Panc1 (cell line): ENCODE results near the gene DRAM1. TPM values are rescaled to one million over a fixed set of nuclear protein-coding genes. Genes with fewer than 3 reads are reported as not detected.
"Not testable (repeated sequence)": the region's sequence is repeated elsewhere in the genome, so short reads cannot be mapped to it uniquely, and the experiment has no call there.

Source experiments
- ATAC-seq: fragments of 200-7000 bp; cut with Tn5 transposase; 2 replicates; pipeline ENCODE4 v1.9.1; 2020; ENCODE audit warnings: mild to moderate bottlenecking, moderate library complexity
- BruUV-seq: library from RNA; stranded (reverse); fragments of 400-500 nt; replicated peaks from 2 replicates; lab custom pipeline; 2021; lab: Mats Ljungman, UMichigan
- CTCF ChIA-PET: fragments of 300-600 bp; sonication (Branson Sonifier 250); formaldehyde crosslinking; loops from one replicate; lab custom pipeline; 2022; ENCODE audit warnings: antibody characterized with exemption; lab: Charles Lee
- POLR2A ChIA-PET: fragments of 300-600 bp; sonication (Branson Sonifier 250); formaldehyde crosslinking; loops from one replicate; lab custom pipeline; 2022; ENCODE audit warnings: antibody characterized with exemption; lab: Charles Lee
- DNase-seq: peaks from one replicate; pipeline ENCODE4 v3.0.0-alpha.2; 2010; ENCODE audit warnings: low read depth, low spot score
- H3K27ac ChIP-seq: 2 replicates; pipeline ENCODE4 v1.5.1; 2011; ENCODE audit warnings: mild to moderate bottlenecking, low read length, inconsistent platforms
- H3K27me3 ChIP-seq: fragments of 200-500 bp; sonication (Bioruptor generic); 2 replicates; pipeline ENCODE4 v1.6.0; 2014; ENCODE audit warnings: low read length, inconsistent platforms; ENCODE audit not compliant: control insufficient read depth, insufficient read depth
- H3K36me3 ChIP-seq: fragments of 200-500 bp; sonication (Bioruptor generic); 2 replicates; pipeline ENCODE4 v1.5.1; 2014; ENCODE audit warnings: inconsistent platforms, mild to moderate bottlenecking, low read length, moderate library complexity; ENCODE audit not compliant: control insufficient read depth, insufficient read depth
- H3K4me1 ChIP-seq: 2 replicates; pipeline ENCODE4 v1.5.1; 2011; ENCODE audit warnings: inconsistent platforms, mild to moderate bottlenecking, low read length, moderate library complexity; ENCODE audit not compliant: control insufficient read depth, insufficient read depth
- H3K4me3 ChIP-seq, 2 experiments: 2 replicates each; pipeline ENCODE4 v1.5.1; 2011 to 2012; ENCODE audit warnings: low read depth in 2 of 2, low read length in 2 of 2, mild to moderate bottlenecking in 2 of 2, inconsistent platforms in 1 of 2, moderate library complexity in 1 of 2
- H3K9me3 ChIP-seq: fragments of 200-500 bp; sonication (Bioruptor generic); 2 replicates; pipeline ENCODE4 v1.5.1; 2014; ENCODE audit warnings: low read depth, mild to moderate bottlenecking, inconsistent platforms, low read length, moderate library complexity; ENCODE audit not compliant: control insufficient read depth, insufficient read depth
- POLR2AphosphoS5 ChIP-seq: IDR thresholded peaks from 2 replicates; pipeline ENCODE4 v1.6.1; 2012; ENCODE audit warnings: mild to moderate bottlenecking, low read depth, low read length, moderate library complexity
- SIN3A ChIP-seq: IDR thresholded peaks from 2 replicates; pipeline ENCODE4 v1.6.1; 2012; ENCODE audit warnings: low read depth, mild to moderate bottlenecking, low read length, moderate library complexity, borderline replicate concordance; ENCODE audit not compliant: insufficient read depth
- TCF7L2 ChIP-seq: IDR thresholded peaks from 2 replicates; pipeline ENCODE4 v1.6.1; 2011; ENCODE audit warnings: mild to moderate bottlenecking, low read depth, low read length, inconsistent platforms
- in situ Hi-C: cut with HindIII; loops from 2 replicates; pipeline ENCODE4 v1.10.0; 2016; ENCODE audit warnings: low sequenced_read_pairs, low pct_unique_long_range_greater_than_20kb
- intact Hi-C: fragments of 100-400 bp; cut with micrococcal nuclease; formaldehyde crosslinking; loops from one replicate; pipeline ENCODE4 v1.10.0; 2022; ENCODE audit not compliant: unreplicated experiment
- total RNA-seq: library from RNA; stranded (reverse); gene quantifications from one replicate; pipeline ENCODE4 v1.2.1, GENCODE V29; 2021; ENCODE audit not compliant: unreplicated experiment
- TF ChIP-seq, protein P1 (sequence below), 2 experiments: IDR thresholded peaks; 2 replicates each; pipeline ENCODE4 v1.6.1; 2011 to 2012; ENCODE audit warnings: low read depth in 2 of 2, control low read depth in 1 of 2, low read length in 1 of 2, mild to moderate bottlenecking in 1 of 2, moderate library complexity in 1 of 2; ENCODE audit not compliant: insufficient read depth in 1 of 2
- TF ChIP-seq, protein P2 (sequence below): fragments of 450-650 bp; IDR thresholded peaks from 2 replicates; pipeline ENCODE4 v1.5.1; 2017; ENCODE audit warnings: mild to moderate bottlenecking

DRAM1 gene
- total RNA-seq, 1 experiment from 2014 or later = 19.2 TPM

- no peak overlapping the region for H3K27ac ChIP-seq
- DNase-seq = no peak
- in situ Hi-C loops = no loop called here
- intact Hi-C loops = no loop called here
- no peaks in the 10 kb centered on the region for H3K9me3 ChIP-seq
- ChIA-PET POLR2A (no interaction called here), CTCF (no interaction called here)
- no peak overlapping the region for H3K4me3 ChIP-seq
- no peaks in the 10 kb centered on the region for H3K4me1 ChIP-seq
- no peaks in the 10 kb centered on the region for H3K27me3 ChIP-seq
- H3K36me3 ChIP-seq = no peaks in the 10 kb centered on the region
- ATAC-seq = no peak
- BruUV-seq = no TSS peak
- no peak for TF ChIP-seq SIN3A
- TF ChIP-seq, protein P1, sequence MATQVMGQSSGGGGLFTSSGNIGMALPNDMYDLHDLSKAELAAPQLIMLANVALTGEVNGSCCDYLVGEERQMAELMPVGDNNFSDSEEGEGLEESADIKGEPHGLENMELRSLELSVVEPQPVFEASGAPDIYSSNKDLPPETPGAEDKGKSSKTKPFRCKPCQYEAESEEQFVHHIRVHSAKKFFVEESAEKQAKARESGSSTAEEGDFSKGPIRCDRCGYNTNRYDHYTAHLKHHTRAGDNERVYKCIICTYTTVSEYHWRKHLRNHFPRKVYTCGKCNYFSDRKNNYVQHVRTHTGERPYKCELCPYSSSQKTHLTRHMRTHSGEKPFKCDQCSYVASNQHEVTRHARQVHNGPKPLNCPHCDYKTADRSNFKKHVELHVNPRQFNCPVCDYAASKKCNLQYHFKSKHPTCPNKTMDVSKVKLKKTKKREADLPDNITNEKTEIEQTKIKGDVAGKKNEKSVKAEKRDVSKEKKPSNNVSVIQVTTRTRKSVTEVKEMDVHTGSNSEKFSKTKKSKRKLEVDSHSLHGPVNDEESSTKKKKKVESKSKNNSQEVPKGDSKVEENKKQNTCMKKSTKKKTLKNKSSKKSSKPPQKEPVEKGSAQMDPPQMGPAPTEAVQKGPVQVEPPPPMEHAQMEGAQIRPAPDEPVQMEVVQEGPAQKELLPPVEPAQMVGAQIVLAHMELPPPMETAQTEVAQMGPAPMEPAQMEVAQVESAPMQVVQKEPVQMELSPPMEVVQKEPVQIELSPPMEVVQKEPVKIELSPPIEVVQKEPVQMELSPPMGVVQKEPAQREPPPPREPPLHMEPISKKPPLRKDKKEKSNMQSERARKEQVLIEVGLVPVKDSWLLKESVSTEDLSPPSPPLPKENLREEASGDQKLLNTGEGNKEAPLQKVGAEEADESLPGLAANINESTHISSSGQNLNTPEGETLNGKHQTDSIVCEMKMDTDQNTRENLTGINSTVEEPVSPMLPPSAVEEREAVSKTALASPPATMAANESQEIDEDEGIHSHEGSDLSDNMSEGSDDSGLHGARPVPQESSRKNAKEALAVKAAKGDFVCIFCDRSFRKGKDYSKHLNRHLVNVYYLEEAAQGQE (IDR thresholded peaks at IDR 0.05; ENCODE audit: insufficient read depth in 1 of 2, low read depth in 2 of 2, low read length in 1 of 2) = no peak
- no peak for TF ChIP-seq TCF7L2
- no peak for TF ChIP-seq POLR2AphosphoS5
- TF ChIP-seq, protein P2, sequence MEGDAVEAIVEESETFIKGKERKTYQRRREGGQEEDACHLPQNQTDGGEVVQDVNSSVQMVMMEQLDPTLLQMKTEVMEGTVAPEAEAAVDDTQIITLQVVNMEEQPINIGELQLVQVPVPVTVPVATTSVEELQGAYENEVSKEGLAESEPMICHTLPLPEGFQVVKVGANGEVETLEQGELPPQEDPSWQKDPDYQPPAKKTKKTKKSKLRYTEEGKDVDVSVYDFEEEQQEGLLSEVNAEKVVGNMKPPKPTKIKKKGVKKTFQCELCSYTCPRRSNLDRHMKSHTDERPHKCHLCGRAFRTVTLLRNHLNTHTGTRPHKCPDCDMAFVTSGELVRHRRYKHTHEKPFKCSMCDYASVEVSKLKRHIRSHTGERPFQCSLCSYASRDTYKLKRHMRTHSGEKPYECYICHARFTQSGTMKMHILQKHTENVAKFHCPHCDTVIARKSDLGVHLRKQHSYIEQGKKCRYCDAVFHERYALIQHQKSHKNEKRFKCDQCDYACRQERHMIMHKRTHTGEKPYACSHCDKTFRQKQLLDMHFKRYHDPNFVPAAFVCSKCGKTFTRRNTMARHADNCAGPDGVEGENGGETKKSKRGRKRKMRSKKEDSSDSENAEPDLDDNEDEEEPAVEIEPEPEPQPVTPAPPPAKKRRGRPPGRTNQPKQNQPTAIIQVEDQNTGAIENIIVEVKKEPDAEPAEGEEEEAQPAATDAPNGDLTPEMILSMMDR = no peak
These were observed 17.4 kb upstream of the DRAM1 start for GRCh38 chr12:101859664-101860607.

GRCh38 chr12:101861688-101862087 is 15.7 kb upstream of the DRAM1 start:
- H3K36me3 ChIP-seq, intact Hi-C loops, DNase-seq, H3K4me1 ChIP-seq, H3K9me3 ChIP-seq, CTCF ChIA-PET, H3K27ac ChIP-seq, in situ Hi-C loops, H3K4me3 ChIP-seq, BruUV-seq, H3K27me3 ChIP-seq, POLR2A ChIA-PET, ATAC-seq: not testable (repeated sequence)

GRCh38 chr12:101862245-101862644 is 15.1 kb upstream of the DRAM1 start:
- Histone ChIP-seq H3K9me3 (no peaks in the 10 kb centered on the region), H3K27me3 (no peaks in the 10 kb centered on the region), H3K4me1 (no peaks in the 10 kb centered on the region), H3K4me3 (no peak overlapping the region), H3K36me3 (no peaks in the 10 kb centered on the region), H3K27ac (no peak overlapping the region)
- in situ Hi-C loops (no loop called here), intact Hi-C loops (no loop called here)
- TF ChIP-seq, protein P1 (IDR thresholded peaks at IDR 0.05; ENCODE audit: insufficient read depth in 1 of 2, low read depth in 2 of 2, low read length in 1 of 2) = no peak
- TF ChIP-seq SIN3A = no peak
- TF ChIP-seq, protein P2 = no peak
- no peak for TF ChIP-seq TCF7L2
- no peak for TF ChIP-seq POLR2AphosphoS5
- ChIA-PET POLR2A (no interaction called here), CTCF (interaction anchor here (0.7 kb wide), 1 partner anchor 70 kb away, joined by 3 read pairs; no protein-coding TSS in a partner anchor)
- no TSS peak for BruUV-seq
- ATAC-seq (no peak), DNase-seq (no peak)
